Measurements from ENCODE around the gene ALG14. TPM values are rescaled to one million over a fixed set of nuclear protein-coding genes. Genes with fewer than 3 reads are reported as not detected.

The ALG14 gene
- total RNA-seq, 6 experiments from 2014 or later = 8.8 to 14.0 (median 11.9) TPM

DNA sequence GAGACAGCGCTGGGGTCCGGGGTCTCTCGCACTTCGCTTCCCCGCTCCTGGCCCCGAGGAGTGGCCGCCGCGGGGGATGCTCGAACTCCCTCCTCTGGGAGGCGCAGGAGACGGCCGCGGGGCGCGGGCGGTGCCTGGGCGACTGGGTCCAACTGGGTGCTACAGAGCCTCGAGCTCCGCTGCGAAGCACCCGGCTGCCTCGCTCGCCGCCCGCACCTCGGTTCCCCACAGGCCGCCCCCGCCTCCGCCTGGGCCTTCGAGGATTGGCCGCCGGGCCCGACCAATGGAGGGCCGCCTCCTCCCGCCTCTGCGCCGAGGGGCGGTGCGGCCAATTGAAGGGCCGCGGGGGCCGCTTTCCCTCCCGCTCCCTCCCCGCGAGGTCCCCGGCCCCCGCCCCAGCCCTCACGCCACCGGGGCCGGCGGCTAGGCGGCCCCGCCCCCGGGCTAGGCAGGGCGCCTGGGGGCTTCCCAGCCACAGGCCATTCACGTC, 145.8 kb downstream of the ALG14 start, which contains the start of gene CNN3:
TSS of gene CNN3 (minus strand) at position 196 of the 490 bp plus-strand sequence. CDS start 216 bp downstream, outside the sequence.
- H3K27me3 Mint-ChIP-seq (ENCODE audit: insufficient read depth) = no peaks in the 10 kb centered on the region; the same call in 1 of the 2 replicates
- peak within 1 kb of the TSS; percentile 92 for H3K27ac Mint-ChIP-seq
- TF ChIP-seq, protein P1, sequence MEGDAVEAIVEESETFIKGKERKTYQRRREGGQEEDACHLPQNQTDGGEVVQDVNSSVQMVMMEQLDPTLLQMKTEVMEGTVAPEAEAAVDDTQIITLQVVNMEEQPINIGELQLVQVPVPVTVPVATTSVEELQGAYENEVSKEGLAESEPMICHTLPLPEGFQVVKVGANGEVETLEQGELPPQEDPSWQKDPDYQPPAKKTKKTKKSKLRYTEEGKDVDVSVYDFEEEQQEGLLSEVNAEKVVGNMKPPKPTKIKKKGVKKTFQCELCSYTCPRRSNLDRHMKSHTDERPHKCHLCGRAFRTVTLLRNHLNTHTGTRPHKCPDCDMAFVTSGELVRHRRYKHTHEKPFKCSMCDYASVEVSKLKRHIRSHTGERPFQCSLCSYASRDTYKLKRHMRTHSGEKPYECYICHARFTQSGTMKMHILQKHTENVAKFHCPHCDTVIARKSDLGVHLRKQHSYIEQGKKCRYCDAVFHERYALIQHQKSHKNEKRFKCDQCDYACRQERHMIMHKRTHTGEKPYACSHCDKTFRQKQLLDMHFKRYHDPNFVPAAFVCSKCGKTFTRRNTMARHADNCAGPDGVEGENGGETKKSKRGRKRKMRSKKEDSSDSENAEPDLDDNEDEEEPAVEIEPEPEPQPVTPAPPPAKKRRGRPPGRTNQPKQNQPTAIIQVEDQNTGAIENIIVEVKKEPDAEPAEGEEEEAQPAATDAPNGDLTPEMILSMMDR (IDR thresholded peaks at IDR 0.05) = no peak
- peak; percentile 86 for DNase-seq
- no peaks in the 10 kb centered on the region for H3K9me3 Mint-ChIP-seq
- peak within 1 kb of the TSS; percentile 98 for H3K4me3 Mint-ChIP-seq
- peaks cover 33% of the 10 kb centered on the region for H3K36me3 Mint-ChIP-seq (ENCODE audit: low read depth)
- peaks cover 42% of the 10 kb centered on the region for H3K4me1 Mint-ChIP-seq (ENCODE audit: low read depth)

DNA sequence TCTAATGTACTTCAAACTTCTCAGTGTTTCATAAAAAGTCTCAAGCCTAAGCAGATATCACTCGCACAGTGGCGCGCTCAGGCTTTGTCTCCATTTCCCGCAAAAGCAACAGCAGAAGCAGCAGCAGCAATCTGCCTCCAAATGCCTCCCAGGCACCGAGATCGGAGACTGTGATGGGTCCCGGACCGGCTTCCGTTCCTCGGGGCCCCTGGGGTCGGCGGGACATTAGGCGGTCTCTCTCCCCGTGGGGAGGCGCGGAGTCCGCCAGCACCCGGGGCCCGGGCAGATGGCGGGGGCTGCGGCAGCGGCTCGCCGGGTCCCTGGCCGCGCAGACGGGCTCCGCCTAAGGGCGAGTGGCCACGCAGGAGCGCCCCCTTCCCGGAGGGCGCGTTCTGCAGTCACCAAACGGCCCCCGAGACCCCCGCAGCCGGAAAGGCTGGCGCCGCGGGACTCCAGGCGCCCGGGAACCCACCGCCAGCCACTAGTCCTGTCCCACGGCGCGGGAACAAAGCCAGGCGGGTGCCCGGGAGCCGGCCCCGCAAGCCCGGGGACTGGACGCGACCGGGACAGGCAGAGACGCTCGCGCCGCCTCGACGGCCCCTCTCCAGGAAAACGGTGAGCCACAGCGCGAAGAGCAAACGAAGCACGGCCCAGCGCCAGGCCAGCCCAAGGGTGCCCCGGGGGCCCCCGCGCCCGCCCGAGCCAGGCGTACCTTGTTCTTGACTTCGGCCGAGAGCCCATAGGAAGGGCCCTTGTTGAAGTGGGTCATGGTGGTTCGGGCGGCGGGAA, 146.4 kb downstream of the ALG14 start:
- Mint-ChIP-seq H3K4me3 (peak overlapping the region; percentile 98), H3K27ac (peak overlapping the region; percentile 92), H3K4me1 (ENCODE audit: low read depth) (peaks cover 49% of the 10 kb centered on the region), H3K27me3 (ENCODE audit: insufficient read depth) (no peaks in the 10 kb centered on the region; the same call in 1 of the 2 replicates), H3K36me3 (ENCODE audit: low read depth) (peaks cover 39% of the 10 kb centered on the region), H3K9me3 (no peaks in the 10 kb centered on the region)
- TF ChIP-seq, protein P1 (IDR thresholded peaks at IDR 0.05) = peak; percentile 78
- peak; percentile 34 for DNase-seq

DNA sequence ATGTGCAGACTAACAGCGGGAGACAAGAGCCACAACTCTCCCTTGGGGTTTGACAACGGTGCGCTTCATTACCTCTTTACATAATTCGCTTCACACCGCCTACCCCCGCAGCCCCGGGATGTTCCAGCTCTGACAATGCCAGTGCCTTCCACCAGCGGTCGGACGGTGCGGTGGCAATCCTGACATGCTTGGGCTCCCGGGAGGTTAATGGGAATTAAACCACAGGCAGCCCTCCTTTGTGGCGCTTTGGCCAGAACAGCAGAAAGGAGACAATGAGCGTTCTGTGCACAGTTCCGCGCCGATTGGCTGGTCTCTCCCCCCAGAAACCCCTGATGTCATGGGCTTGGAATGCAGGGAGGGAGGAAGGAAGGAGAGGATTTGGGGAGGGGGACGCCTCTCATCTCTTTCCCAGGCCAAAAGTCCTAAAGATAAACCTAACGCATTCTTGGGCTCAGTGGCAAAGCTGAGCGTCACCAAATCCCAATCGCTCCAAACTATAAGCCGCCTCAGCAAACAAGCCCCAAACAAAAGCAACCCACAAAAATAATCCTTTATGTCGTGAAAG, 147.1 kb downstream of the ALG14 start:
- H3K9me3 Mint-ChIP-seq = no peaks in the 10 kb centered on the region
- no peaks in the 10 kb centered on the region; the same call in 1 of the 2 replicates for H3K27me3 Mint-ChIP-seq (ENCODE audit: insufficient read depth)
- peaks cover 55% of the 10 kb centered on the region for H3K4me1 Mint-ChIP-seq (ENCODE audit: low read depth)
- DNase-seq = peak; percentile 76
- peak overlapping the region; percentile 92 for H3K27ac Mint-ChIP-seq
- peak overlapping the region; percentile 98 for H3K4me3 Mint-ChIP-seq
- H3K36me3 Mint-ChIP-seq (ENCODE audit: low read depth) = peaks cover 44% of the 10 kb centered on the region
- TF ChIP-seq, protein P1 (IDR thresholded peaks at IDR 0.05) = no peak

DNA sequence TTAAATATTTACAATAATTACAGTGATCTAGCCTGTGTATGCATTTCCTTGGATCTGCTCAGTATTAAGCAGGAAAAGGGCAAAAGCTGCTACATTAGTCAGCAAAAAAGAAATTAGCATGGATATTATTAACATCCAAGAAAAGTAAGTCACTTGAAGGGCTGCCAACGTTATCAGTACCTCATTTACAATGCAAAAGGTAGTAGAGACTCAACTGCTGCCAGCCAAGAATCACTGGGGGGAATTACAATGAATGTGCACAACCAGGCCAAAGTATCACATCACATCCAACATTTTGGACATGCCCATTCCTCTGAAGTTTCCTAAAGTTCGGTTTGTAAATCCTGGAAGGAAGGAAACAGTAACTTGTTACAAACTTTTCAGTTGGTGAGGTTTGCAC, 147.7 kb downstream of the ALG14 start:
- TF ChIP-seq, protein P1 (IDR thresholded peaks at IDR 0.05) = no peak
- Mint-ChIP-seq H3K9me3 (no peaks in the 10 kb centered on the region), H3K4me1 (ENCODE audit: low read depth) (peaks cover 62% of the 10 kb centered on the region), H3K36me3 (ENCODE audit: low read depth) (peaks cover 44% of the 10 kb centered on the region), H3K27ac (peak overlapping the region; percentile 92), H3K4me3 (peak overlapping the region; percentile 98), H3K27me3 (ENCODE audit: insufficient read depth) (no peaks in the 10 kb centered on the region; the same call in 1 of the 2 replicates)
- no peak for DNase-seq

Other genes starting within 250 kb of the ALG14 start
- gene CNN3, start 145.8 kb downstream of the ALG14 start, total RNA-seq (2021; fragmentation: NEBNext Ultra II Directional; extraction: Animal tissue kit (Norgen Biotek cat#: 25700)) = 100 to 1,000 TPM; 210 to 253 (median 232) TPM
- gene TLCD4, start 44.4 kb upstream of the ALG14 start, total RNA-seq (2021; fragmentation: NEBNext Ultra II Directional; extraction: Animal tissue kit (Norgen Biotek cat#: 25700)) = under 1 TPM; 0.17 to 0.37 (median 0.26) TPM
- gene RWDD3, start 161.3 kb upstream of the ALG14 start, total RNA-seq (2021; fragmentation: NEBNext Ultra II Directional; extraction: Animal tissue kit (Norgen Biotek cat#: 25700)) = 10 to 100 TPM; 11.7 to 14.6 (median 13.0) TPM

Data from HFFc6 (cell line).